B cell (primary cell): ENCODE measurements around the gene WWC2.

Experiments
- EZH2 ChIP-seq: IDR thresholded peaks from 2 replicates; pipeline ENCODE4 v1.6.1; 2012; ENCODE audit warnings: borderline replicate concordance, low read depth, mild to moderate bottlenecking, moderate library complexity, low read length; ENCODE audit not compliant: insufficient read depth, poor library complexity, severe bottlenecking
- TF ChIP-seq, protein P1 (sequence below): fragments of 200-600 bp; IDR thresholded peaks from one replicate; pipeline ENCODE4 v1.8.0; 2022; ENCODE audit warnings: antibody characterized with exemption, mild to moderate bottlenecking

DNA sequence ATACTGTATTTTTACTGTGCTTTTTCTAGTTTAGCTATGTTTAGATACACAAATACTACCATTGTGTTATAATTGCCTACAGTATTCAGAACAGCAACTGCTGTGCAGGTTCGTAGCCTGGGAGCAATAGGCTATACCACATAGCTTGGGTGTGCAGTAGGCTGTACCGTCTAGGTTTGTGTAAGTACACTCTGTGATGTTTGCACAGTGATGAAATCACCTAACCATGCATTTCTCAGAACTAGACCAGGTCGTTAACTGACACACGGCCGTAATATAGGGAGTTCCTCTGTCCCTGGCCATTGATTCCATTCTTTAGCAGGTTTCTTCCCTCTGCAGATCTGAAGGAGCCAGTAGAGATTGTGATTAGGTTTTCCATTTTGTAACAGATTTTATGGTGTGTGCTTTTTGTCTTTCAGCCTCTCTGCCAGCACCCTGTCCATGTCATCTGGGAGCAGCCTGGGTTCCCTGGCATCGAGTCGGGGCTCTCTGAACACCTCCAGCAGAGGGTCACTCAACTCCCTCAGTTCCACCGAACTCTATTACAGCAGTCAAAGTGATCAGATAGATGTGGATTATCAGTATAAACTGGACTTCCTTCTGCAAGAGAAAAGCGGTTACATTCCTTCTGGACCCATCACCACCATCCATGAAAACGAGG is 161.6 kb downstream of the WWC2 start:
- TF ChIP-seq, protein P1, sequence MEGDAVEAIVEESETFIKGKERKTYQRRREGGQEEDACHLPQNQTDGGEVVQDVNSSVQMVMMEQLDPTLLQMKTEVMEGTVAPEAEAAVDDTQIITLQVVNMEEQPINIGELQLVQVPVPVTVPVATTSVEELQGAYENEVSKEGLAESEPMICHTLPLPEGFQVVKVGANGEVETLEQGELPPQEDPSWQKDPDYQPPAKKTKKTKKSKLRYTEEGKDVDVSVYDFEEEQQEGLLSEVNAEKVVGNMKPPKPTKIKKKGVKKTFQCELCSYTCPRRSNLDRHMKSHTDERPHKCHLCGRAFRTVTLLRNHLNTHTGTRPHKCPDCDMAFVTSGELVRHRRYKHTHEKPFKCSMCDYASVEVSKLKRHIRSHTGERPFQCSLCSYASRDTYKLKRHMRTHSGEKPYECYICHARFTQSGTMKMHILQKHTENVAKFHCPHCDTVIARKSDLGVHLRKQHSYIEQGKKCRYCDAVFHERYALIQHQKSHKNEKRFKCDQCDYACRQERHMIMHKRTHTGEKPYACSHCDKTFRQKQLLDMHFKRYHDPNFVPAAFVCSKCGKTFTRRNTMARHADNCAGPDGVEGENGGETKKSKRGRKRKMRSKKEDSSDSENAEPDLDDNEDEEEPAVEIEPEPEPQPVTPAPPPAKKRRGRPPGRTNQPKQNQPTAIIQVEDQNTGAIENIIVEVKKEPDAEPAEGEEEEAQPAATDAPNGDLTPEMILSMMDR, result no peak
- TF ChIP-seq EZH2, result no peak
